ENCODE data around the gene REEP5.

Gene REEP5

DNA sequence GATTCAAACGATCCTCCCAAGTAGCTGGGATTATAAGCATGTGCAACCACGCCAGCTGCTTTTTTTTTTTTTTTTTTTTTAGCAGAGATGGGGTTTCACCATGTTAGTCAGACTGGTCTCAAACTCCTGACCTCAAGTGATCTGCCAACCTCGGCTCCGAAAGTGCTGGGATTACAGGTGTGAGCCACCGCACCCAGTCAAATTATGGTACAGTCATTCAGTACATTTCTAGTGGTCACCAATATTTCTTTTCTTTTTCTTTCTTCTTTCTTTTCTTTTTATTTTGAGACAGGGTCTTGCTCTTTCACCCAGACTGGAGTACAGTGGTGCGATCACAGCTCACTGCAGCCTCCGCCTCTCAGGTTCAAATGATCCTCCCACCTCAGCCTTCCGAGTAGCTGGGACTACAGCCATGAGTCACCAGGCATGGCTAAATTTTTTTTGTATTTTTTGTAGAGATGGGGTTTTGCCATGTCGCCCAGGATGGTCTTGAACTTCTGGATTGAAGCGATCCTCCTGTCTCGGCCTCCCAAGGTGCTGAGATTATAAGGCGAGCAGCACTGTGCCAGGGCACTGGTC is 29.2 kb upstream of the REEP5 start:
- ChIA-PET CTCF (interaction anchor here (0.9 to 1.4 kb wide), 2 partner anchors 9 to 30 kb away, joined by 3 to 5 read pairs; no protein-coding TSS in a partner anchor), POLR2A (interaction anchor here (0.6 kb wide), 1 partner anchor 10 kb away, joined by 7 read pairs; no protein-coding TSS in a partner anchor)
- TF ChIP-seq, protein P1, sequence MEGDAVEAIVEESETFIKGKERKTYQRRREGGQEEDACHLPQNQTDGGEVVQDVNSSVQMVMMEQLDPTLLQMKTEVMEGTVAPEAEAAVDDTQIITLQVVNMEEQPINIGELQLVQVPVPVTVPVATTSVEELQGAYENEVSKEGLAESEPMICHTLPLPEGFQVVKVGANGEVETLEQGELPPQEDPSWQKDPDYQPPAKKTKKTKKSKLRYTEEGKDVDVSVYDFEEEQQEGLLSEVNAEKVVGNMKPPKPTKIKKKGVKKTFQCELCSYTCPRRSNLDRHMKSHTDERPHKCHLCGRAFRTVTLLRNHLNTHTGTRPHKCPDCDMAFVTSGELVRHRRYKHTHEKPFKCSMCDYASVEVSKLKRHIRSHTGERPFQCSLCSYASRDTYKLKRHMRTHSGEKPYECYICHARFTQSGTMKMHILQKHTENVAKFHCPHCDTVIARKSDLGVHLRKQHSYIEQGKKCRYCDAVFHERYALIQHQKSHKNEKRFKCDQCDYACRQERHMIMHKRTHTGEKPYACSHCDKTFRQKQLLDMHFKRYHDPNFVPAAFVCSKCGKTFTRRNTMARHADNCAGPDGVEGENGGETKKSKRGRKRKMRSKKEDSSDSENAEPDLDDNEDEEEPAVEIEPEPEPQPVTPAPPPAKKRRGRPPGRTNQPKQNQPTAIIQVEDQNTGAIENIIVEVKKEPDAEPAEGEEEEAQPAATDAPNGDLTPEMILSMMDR (IDR thresholded peaks at IDR 0.05; ENCODE audit: control extremely low read depth, extremely low read depth, low read depth, missing control alignments) = no peak
- no peak for DNase-seq (ENCODE audit: extremely low spot score)

DNA sequence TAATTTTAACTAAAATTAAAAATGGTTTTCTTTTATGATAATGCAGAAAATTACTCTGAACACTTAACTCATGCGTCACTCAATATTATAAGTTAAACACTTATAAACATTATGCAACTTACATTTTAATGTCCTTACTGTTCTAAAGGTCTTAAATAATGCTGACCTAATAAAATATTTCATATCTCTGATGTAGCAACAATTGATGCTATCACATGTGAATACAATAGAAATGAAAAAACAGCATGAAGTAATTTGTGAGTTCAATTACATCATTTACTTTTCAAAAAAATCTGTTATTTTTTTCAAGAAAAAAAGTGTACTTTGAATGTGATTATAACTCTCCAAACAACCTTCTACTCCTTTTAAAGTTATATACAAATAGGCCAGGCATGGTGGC is 26.4 kb upstream of the REEP5 start:
- CTCF ChIA-PET = interaction anchor here (1.0 to 2.1 kb wide), 2 partner anchors 11 to 16 kb away, joined by 3 to 6 read pairs; no protein-coding TSS in a partner anchor
- no peak for DNase-seq (ENCODE audit: extremely low spot score)
- TF ChIP-seq, protein P1 (IDR thresholded peaks at IDR 0.05; ENCODE audit: control extremely low read depth, extremely low read depth, low read depth, missing control alignments) = no peak
- POLR2A ChIA-PET = no interaction called here

DNA sequence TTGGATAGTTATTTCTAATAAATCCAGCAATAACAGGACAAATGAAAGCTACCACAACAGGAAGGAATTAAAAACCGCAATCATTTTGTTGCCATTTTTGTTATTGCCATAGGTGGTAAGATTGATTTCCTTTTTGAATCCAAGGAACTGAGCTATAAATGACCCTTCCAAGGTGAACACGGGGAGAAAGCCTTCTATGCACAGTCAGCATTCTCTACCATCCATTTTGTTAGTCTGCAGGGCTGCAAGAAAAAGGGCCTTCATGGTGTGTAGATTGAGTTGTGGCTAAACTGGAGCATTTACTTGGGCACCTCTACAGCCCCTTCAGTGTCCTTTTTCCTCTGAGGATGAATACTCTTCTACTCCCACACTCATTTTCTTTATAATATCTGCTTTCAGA is 18.6 kb upstream of the REEP5 start:
- ChIA-PET POLR2A (no interaction called here), CTCF (interaction anchor here (1.3 to 2.3 kb wide), 2 partner anchors 18 to 19 kb away, joined by 3 to 6 read pairs; no protein-coding TSS in a partner anchor)
- TF ChIP-seq, protein P1 (IDR thresholded peaks at IDR 0.05; ENCODE audit: control extremely low read depth, extremely low read depth, low read depth, missing control alignments) = no peak
- no peak for DNase-seq (ENCODE audit: extremely low spot score)

DNA sequence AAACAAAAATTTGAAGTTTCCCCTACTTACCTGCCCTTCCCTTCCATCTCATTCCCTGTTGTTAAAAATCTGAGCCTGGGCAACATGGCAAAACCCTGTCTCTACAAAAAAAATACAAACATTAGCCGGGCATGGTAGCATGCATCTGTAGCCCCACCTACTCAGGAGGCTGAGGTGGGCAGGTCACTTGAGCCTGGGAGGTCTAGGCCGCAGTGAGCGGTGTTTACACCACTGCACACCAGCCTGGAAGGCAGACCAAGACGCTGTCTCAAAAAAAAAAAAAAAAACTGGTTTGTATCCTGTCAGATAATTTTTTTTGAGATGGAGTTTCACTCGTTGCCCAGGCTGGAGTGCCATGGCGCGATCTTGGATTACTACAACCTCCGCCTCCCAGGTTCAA is 16.3 kb upstream of the REEP5 start:
- POLR2A ChIA-PET = no interaction called here
- TF ChIP-seq, protein P1 (IDR thresholded peaks at IDR 0.05; ENCODE audit: control extremely low read depth, extremely low read depth, low read depth, missing control alignments) = no peak
- CTCF ChIA-PET = interaction anchor here (1.1 kb wide), 1 partner anchor 10 kb away, joined by 3 read pairs; no protein-coding TSS in a partner anchor
- DNase-seq (ENCODE audit: extremely low spot score) = no peak

DNA sequence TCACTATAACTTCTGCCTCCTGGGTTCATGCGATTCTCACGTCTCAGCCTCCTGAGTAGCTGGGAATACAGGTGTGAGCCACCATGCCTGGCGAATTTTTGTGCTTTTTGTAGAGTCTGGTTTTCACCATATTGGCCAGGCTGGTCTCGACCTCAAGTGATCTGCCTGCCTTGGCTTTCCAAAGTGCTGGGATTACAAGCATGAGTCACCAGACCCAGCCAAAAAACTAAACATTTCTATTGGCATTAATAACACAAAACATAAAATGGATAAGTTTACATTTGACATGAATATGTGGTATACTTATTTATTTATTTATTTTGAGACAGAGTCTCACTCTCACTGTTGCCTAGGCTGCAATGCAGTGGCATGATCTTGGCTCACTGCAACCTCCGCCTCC is 13.6 kb upstream of the REEP5 start:
- CTCF ChIA-PET = interaction anchor here (2.8 kb wide), 1 partner anchor 12 kb away, joined by 10 read pairs; no protein-coding TSS in a partner anchor
- TF ChIP-seq, protein P1 (IDR thresholded peaks at IDR 0.05; ENCODE audit: control extremely low read depth, extremely low read depth, low read depth, missing control alignments) = no peak
- POLR2A ChIA-PET = no interaction called here
- no peak for DNase-seq (ENCODE audit: extremely low spot score)

DNA sequence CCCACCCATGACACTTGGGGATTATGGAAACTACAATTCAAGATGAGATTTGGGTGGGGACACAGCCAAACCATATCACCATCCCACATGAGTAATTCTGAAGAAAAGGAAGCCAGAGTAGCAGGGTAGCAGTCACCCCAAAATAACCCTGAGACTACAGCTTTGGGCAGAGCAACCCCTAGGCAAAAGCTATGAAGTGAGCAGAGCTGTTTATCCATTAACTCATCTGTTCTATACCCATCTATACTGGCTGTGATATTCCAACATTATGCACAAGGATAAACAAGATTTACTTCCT is 12.3 kb upstream of the REEP5 start:
- TF ChIP-seq, protein P1 (IDR thresholded peaks at IDR 0.05; ENCODE audit: control extremely low read depth, extremely low read depth, low read depth, missing control alignments) = no peak
- DNase-seq (ENCODE audit: extremely low spot score) = no peak
- CTCF ChIA-PET = interaction anchor here (0.8 to 2.8 kb wide), 3 partner anchors 11 to 62 kb away, joined by 3 to 10 read pairs (median 6); no protein-coding TSS in a partner anchor
- POLR2A ChIA-PET = no interaction called here

All from GM10248 (cell line).